Large intestine (tissue), 3 donors: ENCODE results near the gene COL27A1. TPM values are rescaled to one million over a fixed set of nuclear protein-coding genes. Genes with fewer than 3 reads are reported as not detected.

Experiments used
- DNase-seq, 2 donors: peaks; one replicate each; pipeline versions ENCODE4 v3.0.0 to v3.0.0-alpha.2; 2013
- H3K27ac ChIP-seq: one replicate; pipeline ENCODE4 v1.5.1; 2013; ENCODE audit warnings: low read length
- H3K27me3 ChIP-seq: 2 replicates; pipeline ENCODE4 v1.6.1; 2013; ENCODE audit warnings: low read length; ENCODE audit not compliant: control insufficient read depth, insufficient read depth
- H3K36me3 ChIP-seq: 2 replicates; pipeline ENCODE4 v1.6.1; 2013; ENCODE audit warnings: low read length; ENCODE audit not compliant: control insufficient read depth, insufficient read depth
- H3K4me1 ChIP-seq: one replicate; pipeline ENCODE4 v1.6.1; 2013; ENCODE audit warnings: low read length; ENCODE audit not compliant: control insufficient read depth, insufficient read depth
- H3K4me3 ChIP-seq: one replicate; pipeline ENCODE4 v1.5.1; 2013; ENCODE audit warnings: low read length
- H3K9me3 ChIP-seq: one replicate; pipeline ENCODE4 v1.6.1; 2013; ENCODE audit warnings: mild to moderate bottlenecking, low read depth, low read length, moderate library complexity; ENCODE audit not compliant: control insufficient read depth
- WGBS: methylation state at CpG from one replicate; pipeline ENCODE4 v1.1.5; 2013; ENCODE audit warnings: low lambda C conversion rate; ENCODE audit not compliant: insufficient coverage; 5-methylcytosine and 5-hydroxymethylcytosine counted together
- polyA plus RNA-seq: library from polyadenylated mRNA; unstranded; fragments of 120-200 nt; gene quantifications from one replicate; pipeline ENCODE4 v1.2.1, GENCODE V29; 2013

The COL27A1 gene
- polyA plus RNA-seq, 1 donor: 117 TPM

- no peak for DNase-seq
- no peaks in the 10 kb centered on the region for H3K4me1 ChIP-seq
- H3K27me3 ChIP-seq: no peaks in the 10 kb centered on the region
- H3K36me3 ChIP-seq: peaks cover 41% of the 10 kb centered on the region
- H3K4me3 ChIP-seq: no peak overlapping the region
- H3K27ac ChIP-seq: no peak overlapping the region
- H3K9me3 ChIP-seq: no peaks in the 10 kb centered on the region
- no CpG with 5 or more reads among the region's 2 CpGs for WGBS
Observed at GRCh38 chr9:114335745-114336144, 180.4 kb downstream of the COL27A1 start.

DNA sequence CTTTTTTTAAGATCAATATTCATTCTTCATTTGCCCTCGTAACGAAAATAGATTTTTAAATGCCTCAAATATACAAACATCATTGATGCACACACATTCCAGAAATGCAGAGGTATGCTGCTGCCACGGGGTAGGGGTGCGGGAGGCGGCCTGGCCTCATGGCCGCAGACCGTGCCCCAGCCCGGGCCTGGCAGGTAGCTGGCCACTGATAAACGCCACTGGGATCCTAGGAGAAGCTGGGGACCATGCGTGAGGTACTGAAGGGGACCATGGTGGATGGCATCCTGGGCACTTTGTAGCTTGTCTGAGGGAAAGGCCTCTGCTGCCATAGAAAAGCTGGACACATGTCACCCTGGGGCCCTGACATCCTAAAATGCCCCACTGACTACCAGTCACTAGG lies 180.8 kb downstream of the COL27A1 start:
- 100% methylated on average over 1 of the region's 10 CpGs for WGBS
- Histone ChIP-seq H3K27me3 (no peaks in the 10 kb centered on the region), H3K36me3 (peaks cover 44% of the 10 kb centered on the region), H3K4me1 (no peaks in the 10 kb centered on the region), H3K4me3 (no peak overlapping the region), H3K9me3 (no peaks in the 10 kb centered on the region), H3K27ac (no peak overlapping the region)
- no peak for DNase-seq

DNA sequence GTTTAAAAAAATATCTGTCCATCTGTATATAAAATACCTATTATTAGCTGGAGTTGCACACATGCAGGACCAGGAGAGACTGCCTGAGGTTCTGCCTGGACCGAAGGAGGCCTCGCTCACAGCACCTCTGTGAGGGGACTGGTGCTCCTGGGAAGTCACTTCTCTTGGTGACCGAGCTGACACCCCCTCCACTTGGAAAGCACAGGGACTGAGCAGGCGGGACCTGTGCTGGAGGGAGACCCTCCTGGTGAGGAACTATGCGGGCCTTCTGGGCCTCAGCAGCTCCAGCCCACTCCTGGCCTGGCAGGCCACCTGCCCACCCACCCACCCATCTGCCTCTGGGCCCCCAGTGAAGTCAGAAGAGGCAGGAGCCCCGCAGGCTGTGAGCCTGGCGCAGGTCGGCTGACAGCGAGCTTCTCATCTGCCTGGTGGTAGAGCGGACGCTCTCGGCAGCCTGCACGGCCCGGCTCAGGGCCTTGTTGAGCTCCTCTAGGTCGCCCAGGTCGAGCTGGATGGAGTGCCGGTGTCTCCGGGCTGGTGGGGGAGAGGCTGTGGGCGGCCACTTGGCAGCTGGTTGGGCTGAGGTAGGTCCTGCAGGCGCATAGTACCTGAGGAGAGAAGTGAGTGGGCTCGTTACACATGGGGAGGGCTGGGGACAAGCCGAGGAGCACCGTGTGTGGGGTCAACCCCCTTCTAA lies 181.5 kb downstream of the COL27A1 start:
- no peak for DNase-seq
- no peak overlapping the region for H3K27ac ChIP-seq
- no peaks in the 10 kb centered on the region for H3K4me1 ChIP-seq
- WGBS: no CpG with 5 or more reads among the region's 23 CpGs
- H3K9me3 ChIP-seq: no peaks in the 10 kb centered on the region
- H3K27me3 ChIP-seq: no peaks in the 10 kb centered on the region
- peaks cover 51% of the 10 kb centered on the region for H3K36me3 ChIP-seq
- H3K4me3 ChIP-seq: no peak overlapping the region

DNA sequence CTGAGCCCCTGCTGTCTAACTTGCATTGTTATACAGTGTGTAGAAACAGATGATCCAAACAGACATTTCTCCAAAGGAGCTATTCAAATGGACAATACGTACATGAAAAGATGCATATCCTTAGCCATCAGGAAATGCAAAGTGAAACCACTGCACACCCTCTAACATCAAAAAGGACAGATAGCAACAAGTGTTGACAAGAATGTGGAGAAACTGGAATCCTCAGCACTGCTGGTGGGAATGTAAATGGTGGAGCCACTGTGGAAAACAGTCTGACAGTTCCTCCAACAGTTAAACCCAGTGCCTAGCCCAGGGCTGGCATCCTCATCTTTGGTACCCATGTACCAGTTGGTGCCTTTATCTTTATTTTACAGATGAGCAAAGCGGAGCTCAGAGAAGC lies 182.8 kb downstream of the COL27A1 start:
- Histone ChIP-seq H3K9me3 (no peaks in the 10 kb centered on the region), H3K27ac (no peak overlapping the region), H3K4me3 (no peak overlapping the region), H3K36me3 (peaks cover 57% of the 10 kb centered on the region), H3K27me3 (no peaks in the 10 kb centered on the region), H3K4me1 (no peaks in the 10 kb centered on the region)
- WGBS: no CpG with 5 or more reads among the region's 2 CpGs
- no peak for DNase-seq

DNA sequence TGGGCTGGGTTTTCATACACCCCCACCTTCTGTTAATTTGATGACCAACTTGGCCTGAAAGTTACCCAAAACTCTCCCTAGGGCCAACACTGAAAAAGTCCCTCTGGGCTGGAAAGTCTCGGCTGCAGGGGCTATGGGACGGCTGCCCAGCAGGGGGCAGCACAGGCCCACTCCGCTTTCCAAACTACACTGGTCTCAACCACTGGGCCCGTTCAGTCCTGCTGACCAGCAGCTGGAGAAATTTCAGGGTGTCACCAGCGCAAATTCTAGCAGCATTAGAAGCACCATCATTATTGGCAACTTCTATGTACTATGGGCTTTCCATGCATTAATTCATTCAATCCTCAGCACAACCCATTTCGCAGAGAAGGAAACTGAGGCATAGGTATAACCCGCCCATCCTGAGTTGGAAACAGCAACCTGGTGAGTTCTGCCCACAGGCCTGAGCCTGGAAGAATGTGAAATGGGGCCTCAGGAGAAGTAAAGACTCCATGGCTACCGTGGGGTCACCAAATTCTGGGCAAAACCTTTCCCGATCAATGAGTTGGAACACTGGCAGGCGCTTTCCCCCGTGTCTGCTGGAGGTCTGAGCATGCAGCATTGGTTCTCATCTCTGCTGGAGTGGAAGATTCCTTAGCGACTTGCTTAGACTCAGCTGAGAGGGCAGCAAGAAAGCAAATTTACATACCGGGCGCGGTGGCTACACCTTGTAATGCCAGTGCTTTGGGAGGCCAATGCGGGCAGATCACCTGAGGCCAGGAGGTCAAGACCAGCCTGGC lies 184.0 kb downstream of the COL27A1 start:
- H3K27ac ChIP-seq: no peak overlapping the region
- WGBS: no CpG with 5 or more reads among the region's 16 CpGs
- no peaks in the 10 kb centered on the region for H3K27me3 ChIP-seq
- no peaks in the 10 kb centered on the region for H3K9me3 ChIP-seq
- no peaks in the 10 kb centered on the region for H3K4me1 ChIP-seq
- no peak overlapping the region for H3K4me3 ChIP-seq
- DNase-seq: no peak
- H3K36me3 ChIP-seq: peaks cover 68% of the 10 kb centered on the region

GRCh38 chr9:114341152-114341830 lies 186.0 kb downstream of the COL27A1 start:
- Histone ChIP-seq H3K9me3 (no peaks in the 10 kb centered on the region), H3K27me3 (no peaks in the 10 kb centered on the region), H3K4me1 (no peaks in the 10 kb centered on the region), H3K36me3 (peaks cover 84% of the 10 kb centered on the region), H3K27ac (no peak overlapping the region), H3K4me3 (no peak overlapping the region)
- no peak for DNase-seq
- WGBS: 100% methylated on average over 1 of the region's 12 CpGs

DNA sequence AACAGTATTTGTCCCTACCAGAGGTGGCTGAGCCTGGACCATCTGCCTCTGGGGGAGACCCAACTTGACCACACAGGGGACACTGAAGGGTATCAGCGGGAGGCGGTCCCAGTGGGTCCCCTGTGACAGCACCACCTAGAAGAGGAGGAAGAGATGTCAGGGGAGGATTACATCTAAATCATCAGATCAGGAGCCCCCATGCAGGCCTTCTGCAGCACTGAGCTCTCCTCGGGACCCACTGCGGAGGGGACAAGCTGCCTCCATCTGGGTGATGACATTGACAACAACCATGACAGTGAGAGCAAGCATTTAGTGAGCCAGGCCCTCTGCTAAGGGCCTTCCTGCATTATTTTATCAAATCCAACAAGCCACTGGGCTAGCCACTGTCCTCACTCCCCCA lies 186.7 kb downstream of the COL27A1 start:
- Histone ChIP-seq H3K9me3 (no peaks in the 10 kb centered on the region), H3K4me3 (no peak overlapping the region), H3K27me3 (no peaks in the 10 kb centered on the region), H3K27ac (no peak overlapping the region), H3K4me1 (no peaks in the 10 kb centered on the region), H3K36me3 (peaks cover 87% of the 10 kb centered on the region)
- DNase-seq: no peak
- no CpG with 5 or more reads among the region's 4 CpGs for WGBS

- H3K9me3 ChIP-seq: no peaks in the 10 kb centered on the region
- 83% methylated on average over 1 of the region's 5 CpGs for WGBS
- no peak overlapping the region for H3K27ac ChIP-seq
- no peaks in the 10 kb centered on the region for H3K27me3 ChIP-seq
- H3K36me3 ChIP-seq: peaks cover 84% of the 10 kb centered on the region
- no peak overlapping the region for H3K4me3 ChIP-seq
- DNase-seq: no peak
- no peaks in the 10 kb centered on the region for H3K4me1 ChIP-seq
Observed at GRCh38 chr9:114342755-114343440, 187.6 kb downstream of the COL27A1 start.

DNA sequence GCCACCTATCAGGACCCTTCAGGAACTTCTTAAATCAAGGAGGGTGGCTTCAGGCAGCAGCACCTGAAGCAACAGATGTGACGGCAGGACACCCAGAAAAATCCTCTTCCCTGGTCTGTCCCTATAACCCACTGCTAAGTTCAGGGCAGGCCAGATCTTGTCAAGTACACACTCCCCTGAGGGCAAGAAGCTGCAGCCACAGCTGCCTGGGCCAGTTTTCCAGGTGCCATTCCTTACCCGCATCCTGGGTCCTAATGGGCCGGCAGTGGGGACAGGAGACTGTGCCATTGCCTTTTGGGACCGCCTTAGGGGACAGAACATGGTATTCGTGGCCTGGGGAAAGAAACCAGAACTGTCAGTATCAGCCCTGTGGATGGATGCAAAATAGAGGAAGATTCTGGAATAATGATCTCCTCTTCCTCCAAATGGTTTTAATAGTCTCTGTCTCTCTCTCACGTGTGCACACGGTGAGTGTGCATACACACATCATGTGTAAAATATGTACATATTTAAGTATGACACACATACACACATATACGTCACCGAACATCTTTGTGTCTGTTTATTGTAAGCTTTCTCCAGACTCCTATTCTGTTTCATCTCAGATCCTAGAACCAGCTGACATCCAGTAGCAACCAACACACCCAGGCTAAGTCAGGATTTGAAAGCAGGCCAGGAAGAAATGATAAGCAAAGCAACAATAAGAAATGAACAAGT lies 188.3 kb downstream of the COL27A1 start:
- Histone ChIP-seq H3K27ac (no peak overlapping the region), H3K9me3 (no peaks in the 10 kb centered on the region), H3K36me3 (peaks cover 84% of the 10 kb centered on the region), H3K4me1 (no peaks in the 10 kb centered on the region), H3K4me3 (no peak overlapping the region), H3K27me3 (no peaks in the 10 kb centered on the region)
- no CpG with 5 or more reads among the region's 9 CpGs for WGBS
- no peak for DNase-seq

- no peak overlapping the region for H3K4me3 ChIP-seq
- WGBS: 83% methylated on average over 1 of the region's 11 CpGs
- peaks cover 84% of the 10 kb centered on the region for H3K36me3 ChIP-seq
- H3K27ac ChIP-seq: no peak overlapping the region
- no peaks in the 10 kb centered on the region for H3K9me3 ChIP-seq
- no peak for DNase-seq
- no peaks in the 10 kb centered on the region for H3K27me3 ChIP-seq
- H3K4me1 ChIP-seq: no peaks in the 10 kb centered on the region
Observed at GRCh38 chr9:114344188-114344566, 188.8 kb downstream of the COL27A1 start.
